GM12892 (cell line): ENCODE data around the gene MAP6.

Source experiments
- POLR2A ChIP-seq: IDR thresholded peaks from 2 replicates; pipeline ENCODE4 v1.6.1; 2011; ENCODE audit warnings: low read depth, low read length, control low read depth
- POLR2AphosphoS5 ChIP-seq: IDR thresholded peaks from 2 replicates; pipeline ENCODE4 v1.6.1; 2011; ENCODE audit warnings: low read depth, low read length, control low read depth
- TAF1 ChIP-seq: IDR thresholded peaks from 2 replicates; pipeline ENCODE4 v1.6.1; 2011; ENCODE audit warnings: low read depth, mild to moderate bottlenecking, control low read depth, low read length, borderline replicate concordance

GRCh38 chr11:75635066-75635862 lies 33.6 kb downstream of the MAP6 start:
- TF ChIP-seq POLR2A, result no peak
- TF ChIP-seq POLR2AphosphoS5, result no peak
- no peak for TF ChIP-seq TAF1
